Activated CD4-positive, alpha-beta memory T cell treated with anti-CD3 and anti-CD28 coated beads, Interleukin-2, amount 10 ng/mL, durations not matched to agents 7 days and 5 days (primary cell): Measurements from ENCODE around the gene CDKN2B-AS1. TPM values are rescaled to one million over a fixed set of nuclear protein-coding genes. Genes with fewer than 3 reads are reported as not detected.
A peak's percentile ranks its signal among the peaks of the same experiment; 100 is the strongest.

Source experiments
- CTCF ChIA-PET: fragments of 350-600 bp; sonication (Branson Sonifier 250); formaldehyde crosslinking; loops from one replicate; lab custom pipeline; 2021; ENCODE audit warnings: antibody characterized with exemption, inconsistent platforms; lab: Charles Lee
- POLR2A ChIA-PET: fragments of 350-600 bp; sonication (Branson Sonifier 250); formaldehyde crosslinking; loops from one replicate; lab custom pipeline; 2021; ENCODE audit warnings: antibody characterized with exemption; lab: Charles Lee
- DNase-seq: peaks from one replicate; pipeline ENCODE4 v3.0.0-alpha.2; 2020
- H3K27ac Mint-ChIP-seq: one replicate; pipeline ENCODE4 v1.8.0; 2021; ENCODE audit warnings: mild to moderate bottlenecking, mixed read lengths
- H3K27me3 Mint-ChIP-seq: one replicate; pipeline ENCODE4 v1.8.0; 2021; ENCODE audit warnings: mixed read lengths
- H3K36me3 Mint-ChIP-seq: one replicate; pipeline ENCODE4 v1.8.0; 2021; ENCODE audit warnings: low read depth, mixed read lengths
- H3K4me1 Mint-ChIP-seq: one replicate; pipeline ENCODE4 v1.8.0; 2021; ENCODE audit warnings: mixed read lengths
- H3K4me3 Mint-ChIP-seq: one replicate; pipeline ENCODE4 v1.8.0; 2021; ENCODE audit warnings: mild to moderate bottlenecking, mixed read lengths
- H3K9me3 Mint-ChIP-seq: one replicate; pipeline ENCODE4 v1.8.0; 2021; ENCODE audit warnings: mixed read lengths
- total RNA-seq, 2 experiments: library from RNA; stranded (reverse); gene quantifications; one replicate each; pipeline ENCODE4 v1.2.3, GENCODE V29; 2021

The CDKN2B-AS1 gene
- total RNA-seq, 2 experiments from 2014 or later: 2.6 TPM

DNA sequence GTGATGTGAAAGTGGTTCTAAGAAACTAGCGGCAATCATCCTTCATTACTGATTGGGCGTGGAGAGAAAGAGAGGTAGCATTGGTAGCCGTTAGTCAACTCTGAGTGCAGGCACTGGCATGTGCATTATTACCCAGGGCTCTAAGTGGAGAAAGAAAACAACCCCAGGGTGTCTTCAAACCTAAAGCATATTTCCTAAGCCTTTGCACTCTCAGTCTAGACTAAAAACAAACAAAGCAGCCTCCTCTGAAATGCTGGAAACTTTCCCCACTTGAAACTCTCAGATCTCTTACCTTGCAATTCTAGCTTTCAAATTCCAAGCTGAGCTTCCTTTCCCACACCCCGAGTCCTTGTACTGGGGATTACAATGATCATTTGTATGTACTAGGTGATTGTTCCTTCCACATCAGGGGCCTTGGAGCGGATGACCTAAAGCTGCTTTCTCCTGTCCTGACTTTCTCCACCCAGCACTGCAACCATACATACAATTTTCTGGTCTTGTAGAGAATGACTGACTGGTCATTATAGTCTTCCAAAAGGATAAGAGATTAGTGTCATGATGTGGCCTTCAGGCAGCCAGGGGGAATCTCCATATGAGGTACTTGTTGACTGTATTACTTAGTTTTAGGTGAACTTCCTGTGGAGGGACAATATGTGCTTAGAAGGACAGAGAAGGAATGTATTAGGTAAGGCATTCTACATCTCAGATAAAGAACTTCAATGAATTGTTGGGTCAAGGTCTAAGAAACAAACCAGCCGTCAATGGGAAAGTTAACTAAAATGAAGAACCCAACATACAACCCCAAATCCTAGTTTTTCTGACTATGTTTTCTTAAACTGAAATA lies 112.8 kb downstream of the CDKN2B-AS1 start:
- ChIA-PET CTCF (interaction anchor here (1.1 to 1.8 kb wide), 2 partner anchors 12 to 99 kb away, joined by 3 to 5 read pairs; no protein-coding TSS in a partner anchor), POLR2A (interaction anchor here (1.1 to 1.2 kb wide), 2 partner anchors 32 to 40 kb away, joined by 3 read pairs; no protein-coding TSS in a partner anchor)
- no peak overlapping the region for H3K27ac Mint-ChIP-seq
- H3K27me3 Mint-ChIP-seq: peaks cover 31% of the 10 kb centered on the region
- H3K9me3 Mint-ChIP-seq: no peaks in the 10 kb centered on the region
- H3K36me3 Mint-ChIP-seq: peaks cover 6% of the 10 kb centered on the region
- no peak overlapping the region for H3K4me3 Mint-ChIP-seq
- DNase-seq: no peak
- peaks cover 39% of the 10 kb centered on the region for H3K4me1 Mint-ChIP-seq

DNA sequence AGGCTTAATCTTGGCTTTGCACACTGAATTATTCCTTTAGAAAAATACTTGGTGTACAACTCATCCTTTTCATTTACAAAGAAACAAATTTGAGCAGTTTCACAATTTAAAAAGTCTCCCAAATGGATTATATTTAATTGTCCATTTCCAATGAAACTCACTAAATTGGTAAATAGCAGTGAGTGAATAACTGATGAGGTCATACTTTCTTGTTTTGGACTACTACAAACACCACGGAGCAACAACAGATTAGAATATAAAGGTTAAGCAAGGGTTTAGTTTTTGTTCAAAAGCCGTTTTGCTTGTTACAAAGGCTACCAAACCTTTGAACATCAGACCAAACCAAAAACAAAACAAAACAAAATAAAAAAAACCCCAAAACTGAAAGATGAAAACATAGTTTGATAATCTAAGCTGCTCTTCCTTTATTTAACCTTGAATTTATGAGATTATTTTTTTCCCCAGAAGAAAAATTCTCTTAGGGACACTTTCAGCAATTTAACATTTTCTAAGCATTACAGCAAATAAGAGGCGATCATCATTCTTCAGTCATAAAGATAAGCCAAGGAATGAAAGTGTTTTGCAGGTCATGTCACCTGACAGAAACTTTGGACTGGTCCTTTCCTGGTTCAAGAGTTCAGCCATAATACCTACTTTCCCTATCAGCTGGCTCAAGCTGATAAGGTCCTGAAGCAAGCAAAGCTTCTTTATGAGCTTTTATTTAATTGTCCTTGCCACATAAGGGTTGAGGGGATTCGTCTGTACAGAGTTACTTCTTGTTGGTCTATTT lies 114.2 kb downstream of the CDKN2B-AS1 start:
- H3K9me3 Mint-ChIP-seq: no peaks in the 10 kb centered on the region
- peaks cover 3% of the 10 kb centered on the region for H3K36me3 Mint-ChIP-seq
- H3K27ac Mint-ChIP-seq: no peak overlapping the region
- H3K4me1 Mint-ChIP-seq: peaks cover 29% of the 10 kb centered on the region
- DNase-seq: no peak
- peaks cover 41% of the 10 kb centered on the region for H3K27me3 Mint-ChIP-seq
- ChIA-PET CTCF (interaction anchor here (0.6 to 2.2 kb wide), 5 partner anchors 9 to 136 kb away, joined by 3 to 7 read pairs (median 6); partner anchors contain the start of gene CDKN2B), POLR2A (no interaction called here)
- H3K4me3 Mint-ChIP-seq: no peak overlapping the region

DNA sequence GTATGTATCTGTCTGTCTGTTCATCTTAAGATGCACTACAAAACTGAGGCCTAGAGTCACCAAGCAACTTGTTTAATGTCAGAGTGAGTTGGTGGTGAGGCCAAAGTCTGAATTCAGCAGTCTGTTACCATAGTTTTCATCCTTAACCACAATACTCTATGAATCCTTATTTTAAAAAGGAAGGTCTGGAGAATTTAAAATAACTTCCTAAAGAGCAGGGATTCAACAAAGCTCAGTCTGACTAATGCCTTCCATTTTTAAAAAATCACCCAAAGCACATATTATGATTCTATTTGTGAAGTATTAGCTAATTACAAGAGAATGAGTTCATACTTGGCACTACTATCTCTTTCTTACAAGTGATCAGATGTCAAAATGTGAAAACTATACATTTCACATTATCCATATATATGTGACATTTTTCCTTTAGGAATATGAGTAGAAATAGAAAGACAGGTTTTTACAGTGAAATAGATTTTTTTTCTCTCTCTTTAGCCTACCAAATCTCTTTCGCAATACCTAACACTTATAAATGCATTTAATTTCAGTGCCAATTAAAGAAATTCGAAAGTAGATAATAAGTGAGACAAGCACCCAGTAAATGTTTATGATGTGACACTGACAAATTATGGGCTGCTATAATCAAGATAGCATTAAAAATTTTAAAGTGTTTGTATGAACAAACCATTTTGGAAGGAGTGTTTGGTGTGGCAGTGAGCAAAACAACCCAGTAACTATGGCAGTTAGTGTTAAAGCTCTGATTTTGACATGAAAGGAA lies 116.8 kb downstream of the CDKN2B-AS1 start:
- H3K27ac Mint-ChIP-seq: no peak overlapping the region
- H3K4me1 Mint-ChIP-seq: peaks cover 8% of the 10 kb centered on the region
- no peaks in the 10 kb centered on the region for H3K9me3 Mint-ChIP-seq
- H3K36me3 Mint-ChIP-seq: peaks cover 3% of the 10 kb centered on the region
- H3K4me3 Mint-ChIP-seq: no peak overlapping the region
- H3K27me3 Mint-ChIP-seq: peaks cover 58% of the 10 kb centered on the region
- DNase-seq: no peak
- CTCF ChIA-PET: interaction anchor here (1.2 kb wide), 1 partner anchor 8 kb away, joined by 3 read pairs; no protein-coding TSS in a partner anchor
- POLR2A ChIA-PET: no interaction called here

DNA sequence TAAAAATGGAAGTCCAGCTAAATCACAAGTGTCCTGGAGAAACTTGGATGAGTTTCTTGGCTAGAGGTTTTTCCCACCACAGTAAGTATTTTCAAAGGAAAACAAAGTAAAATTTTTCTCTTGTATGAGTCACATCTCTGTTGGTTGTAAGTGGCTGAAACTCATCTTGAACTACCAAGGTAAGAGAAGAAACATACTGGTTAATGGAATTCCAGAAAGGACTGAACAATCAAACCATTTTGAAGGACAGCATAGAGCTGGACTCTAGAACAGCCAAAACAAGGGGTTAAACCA lies 117.3 kb downstream of the CDKN2B-AS1 start:
- H3K4me3 Mint-ChIP-seq: no peak overlapping the region
- H3K4me1 Mint-ChIP-seq: peaks cover 6% of the 10 kb centered on the region
- H3K27me3 Mint-ChIP-seq: peaks cover 60% of the 10 kb centered on the region
- no peak overlapping the region for H3K27ac Mint-ChIP-seq
- peaks cover 3% of the 10 kb centered on the region for H3K36me3 Mint-ChIP-seq
- CTCF ChIA-PET: interaction anchor here (1.2 kb wide), 1 partner anchor 8 kb away, joined by 3 read pairs; no protein-coding TSS in a partner anchor
- no peaks in the 10 kb centered on the region for H3K9me3 Mint-ChIP-seq
- no peak for DNase-seq
- POLR2A ChIA-PET: no interaction called here

DNA sequence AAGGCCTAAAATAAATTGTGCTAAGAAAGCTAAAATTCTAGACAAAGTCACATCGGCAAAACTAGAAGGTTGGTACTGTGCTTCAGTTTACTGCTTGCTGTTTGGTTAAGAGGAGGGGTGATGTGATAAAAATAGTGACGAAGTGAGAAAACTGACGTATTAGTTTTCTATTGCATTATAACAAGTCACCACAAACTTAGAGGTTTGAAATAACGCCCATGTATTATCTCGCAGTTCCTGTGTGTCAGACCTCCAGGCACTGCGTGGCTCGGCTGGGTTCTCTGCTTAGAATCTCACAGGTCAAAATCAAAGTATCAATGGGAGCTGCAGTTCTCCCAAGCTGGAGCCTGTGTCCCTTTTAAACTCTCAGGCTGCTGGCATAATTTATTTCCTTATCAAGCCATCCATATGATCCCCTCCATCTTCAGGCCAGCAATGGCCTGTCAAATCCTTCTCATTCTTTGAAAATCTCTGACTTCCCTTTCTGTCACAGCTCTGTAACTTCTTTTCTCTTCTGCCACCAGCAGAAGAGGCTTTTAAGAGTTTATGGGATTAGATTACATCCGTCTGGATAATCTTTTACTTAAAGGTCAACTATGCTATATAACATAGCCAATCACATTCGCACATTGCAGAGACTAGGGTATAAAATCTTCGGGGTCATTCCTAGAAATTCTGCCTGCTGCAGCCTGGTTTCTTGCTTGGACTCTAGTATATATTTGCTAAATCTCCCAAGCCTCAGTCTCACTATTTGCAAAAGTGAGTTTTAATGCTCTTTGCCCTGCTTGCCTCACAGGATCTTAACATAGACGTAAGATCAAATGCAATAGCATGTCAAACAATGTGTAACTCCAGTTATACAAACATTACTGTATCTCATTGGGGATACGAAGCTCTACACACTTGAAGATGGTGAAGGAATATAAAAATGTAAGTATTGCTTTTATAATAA lies 118.6 kb downstream of the CDKN2B-AS1 start:
- Mint-ChIP-seq H3K4me1 (peaks cover 4% of the 10 kb centered on the region), H3K36me3 (peaks cover 3% of the 10 kb centered on the region), H3K27me3 (peaks cover 55% of the 10 kb centered on the region), H3K4me3 (no peak overlapping the region), H3K27ac (no peak overlapping the region), H3K9me3 (no peaks in the 10 kb centered on the region)
- CTCF ChIA-PET: no interaction called here
- POLR2A ChIA-PET: no interaction called here
- DNase-seq: no peak

DNA sequence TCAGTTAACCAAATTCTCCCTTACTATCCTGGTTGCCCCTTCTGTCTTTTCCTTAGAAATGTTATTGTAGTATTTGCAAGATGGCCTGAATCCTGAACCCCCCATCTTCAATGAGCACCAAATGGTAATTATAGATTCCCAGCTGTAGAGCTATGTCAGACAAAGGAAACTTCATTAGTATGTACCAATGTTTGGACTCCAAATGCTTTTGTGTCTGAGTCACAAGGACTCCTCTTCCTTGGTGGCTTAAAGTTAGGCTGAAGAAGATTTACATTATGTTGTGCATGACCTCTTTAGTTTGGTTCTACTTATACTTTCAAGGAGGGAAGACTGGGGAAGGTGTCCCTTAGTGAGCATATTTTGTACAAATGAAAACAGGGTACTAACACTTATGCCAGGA lies 120.4 kb downstream of the CDKN2B-AS1 start:
- no peak overlapping the region for H3K4me3 Mint-ChIP-seq
- peaks cover 46% of the 10 kb centered on the region for H3K27me3 Mint-ChIP-seq
- H3K27ac Mint-ChIP-seq: no peak overlapping the region
- CTCF ChIA-PET: no interaction called here
- POLR2A ChIA-PET: no interaction called here
- peaks cover 3% of the 10 kb centered on the region for H3K36me3 Mint-ChIP-seq
- H3K9me3 Mint-ChIP-seq: no peaks in the 10 kb centered on the region
- DNase-seq: no peak
- peaks cover 16% of the 10 kb centered on the region for H3K4me1 Mint-ChIP-seq

DNA sequence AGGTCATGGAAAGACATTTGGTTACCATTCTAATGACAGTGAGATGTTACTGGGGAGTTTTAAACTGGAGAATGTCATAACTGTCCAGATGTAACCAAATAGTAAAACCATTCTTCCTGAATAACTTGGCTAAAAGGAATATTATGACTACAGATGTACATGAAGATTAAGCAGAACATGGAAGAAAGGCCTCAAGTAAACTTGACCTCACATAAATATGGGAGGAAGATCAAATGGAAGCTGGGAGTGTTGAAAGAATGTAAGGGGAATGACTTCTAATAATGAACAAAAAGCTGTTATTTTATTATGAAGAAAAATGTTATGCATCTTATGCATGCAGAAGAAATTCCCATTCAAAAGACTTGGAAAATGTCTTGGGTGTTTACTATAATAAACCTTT lies 122.2 kb downstream of the CDKN2B-AS1 start:
- H3K36me3 Mint-ChIP-seq: peaks cover 3% of the 10 kb centered on the region
- no peaks in the 10 kb centered on the region for H3K9me3 Mint-ChIP-seq
- H3K27me3 Mint-ChIP-seq: peaks cover 53% of the 10 kb centered on the region
- no peak overlapping the region for H3K27ac Mint-ChIP-seq
- CTCF ChIA-PET: interaction anchor here (0.9 to 5.9 kb wide), 5 partner anchors 8 to 303 kb away, joined by 3 to 60 read pairs (median 16); partner anchors contain the start of gene CDKN2B
- POLR2A ChIA-PET: interaction anchor here (1.1 to 1.5 kb wide), 4 partner anchors 12 to 75 kb away, joined by 3 to 7 read pairs (median 4); no protein-coding TSS in a partner anchor
- no peak overlapping the region for H3K4me3 Mint-ChIP-seq
- no peak for DNase-seq
- H3K4me1 Mint-ChIP-seq: peaks cover 19% of the 10 kb centered on the region

DNA sequence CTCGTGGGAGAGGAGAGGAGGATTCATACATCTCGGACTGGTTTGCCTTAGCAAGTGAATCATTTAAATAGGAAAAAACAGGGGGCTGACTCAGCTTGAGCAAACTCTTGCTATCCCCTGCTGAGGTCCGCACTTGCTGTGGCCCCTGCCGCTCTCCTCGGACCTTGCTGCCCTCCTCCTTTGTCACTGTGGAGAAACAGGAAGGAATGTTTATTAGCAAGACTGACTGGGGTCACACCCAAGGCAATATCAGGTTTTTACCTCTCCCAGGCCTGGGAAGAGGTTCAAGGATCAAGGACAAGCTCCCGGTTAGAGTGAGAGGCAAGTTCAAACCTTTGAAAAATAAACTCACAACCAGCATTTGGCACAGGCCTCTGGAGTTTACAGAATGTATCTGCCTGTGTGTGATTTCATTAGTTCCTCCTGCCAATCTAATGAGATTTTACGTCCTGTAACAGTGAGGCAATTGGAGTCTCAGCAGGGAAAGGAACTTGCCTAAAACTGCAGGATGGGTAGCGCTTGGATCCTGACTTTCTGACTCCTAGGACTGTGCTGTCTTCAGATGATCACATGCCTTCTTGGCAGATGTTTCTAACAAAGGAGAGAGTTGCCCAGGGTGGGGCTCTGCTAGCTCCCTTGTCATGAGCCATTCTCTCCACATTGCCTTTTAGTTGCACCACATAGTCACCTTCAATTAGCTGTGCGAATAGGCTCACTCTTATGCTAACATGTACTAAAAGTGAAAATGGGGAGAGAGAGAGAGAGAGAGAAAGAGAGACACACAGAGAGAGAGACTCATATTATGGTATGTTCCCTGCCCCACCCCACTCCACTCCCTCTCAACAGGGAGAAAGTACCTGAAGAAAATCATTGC lies 123.2 kb downstream of the CDKN2B-AS1 start:
- DNase-seq: no peak
- no peaks in the 10 kb centered on the region for H3K9me3 Mint-ChIP-seq
- peaks cover 19% of the 10 kb centered on the region for H3K4me1 Mint-ChIP-seq
- no peak overlapping the region for H3K4me3 Mint-ChIP-seq
- no peak overlapping the region for H3K27ac Mint-ChIP-seq
- CTCF ChIA-PET: interaction anchor here (1.1 to 5.9 kb wide), 11 partner anchors 9 to 304 kb away, joined by 3 to 60 read pairs (median 11); partner anchors contain the start of gene CDKN2B
- POLR2A ChIA-PET: interaction anchor here (0.7 to 2.1 kb wide), 8 partner anchors 13 to 123 kb away, joined by 3 to 11 read pairs (median 4); partner anchors contain the start of genes CDKN2A and CDKN2B-AS1
- no peaks in the 10 kb centered on the region for H3K36me3 Mint-ChIP-seq
- peaks cover 54% of the 10 kb centered on the region for H3K27me3 Mint-ChIP-seq

DNA sequence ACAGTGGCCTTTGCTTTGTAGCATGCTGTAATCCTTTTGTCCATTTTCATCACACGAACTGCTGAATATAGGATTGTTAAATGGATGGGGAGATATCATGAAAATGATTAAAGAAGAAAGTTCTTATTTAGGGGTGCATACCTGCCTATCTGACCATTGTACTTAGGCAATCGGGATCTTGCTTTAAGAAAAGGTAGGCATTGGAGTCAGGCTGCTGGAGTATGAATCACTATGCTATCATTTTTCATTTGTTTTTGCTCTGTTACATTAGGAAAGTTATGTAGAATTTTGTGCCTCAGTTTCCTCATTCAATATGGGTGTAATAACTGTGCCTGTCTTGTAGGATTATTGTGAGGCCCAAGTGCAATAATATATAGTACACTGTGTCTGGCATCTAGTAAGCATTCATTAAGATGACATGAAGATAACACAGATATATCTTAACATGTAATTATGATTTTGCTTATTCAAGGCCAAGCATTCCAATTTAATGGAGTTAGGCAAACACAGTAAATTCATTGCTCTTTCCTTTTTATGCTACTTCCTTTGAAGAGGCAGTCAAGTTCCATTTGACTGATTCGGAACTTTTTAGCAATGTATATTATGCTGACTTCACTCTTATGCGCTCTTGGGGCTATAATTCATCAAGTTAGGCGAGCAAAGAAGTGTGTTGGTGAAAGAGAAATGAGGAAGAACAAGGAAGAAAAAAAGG lies 124.4 kb downstream of the CDKN2B-AS1 start:
- H3K4me3 Mint-ChIP-seq: no peak overlapping the region
- H3K36me3 Mint-ChIP-seq: no peaks in the 10 kb centered on the region
- CTCF ChIA-PET: interaction anchor here (0.6 to 5.9 kb wide), 26 partner anchors 8 to 478 kb away, joined by 3 to 60 read pairs (median 6); partner anchors contain the start of gene CDKN2B
- H3K4me1 Mint-ChIP-seq: peaks cover 19% of the 10 kb centered on the region
- no peak for DNase-seq
- H3K9me3 Mint-ChIP-seq: no peaks in the 10 kb centered on the region
- peaks cover 54% of the 10 kb centered on the region for H3K27me3 Mint-ChIP-seq
- POLR2A ChIA-PET: interaction anchor here (1.6 to 2.5 kb wide), 4 partner anchors 53 to 132 kb away, joined by 5 to 13 read pairs (median 9); partner anchors contain the start of genes CDKN2A, CDKN2B and CDKN2B-AS1
- H3K27ac Mint-ChIP-seq: no peak overlapping the region

DNA sequence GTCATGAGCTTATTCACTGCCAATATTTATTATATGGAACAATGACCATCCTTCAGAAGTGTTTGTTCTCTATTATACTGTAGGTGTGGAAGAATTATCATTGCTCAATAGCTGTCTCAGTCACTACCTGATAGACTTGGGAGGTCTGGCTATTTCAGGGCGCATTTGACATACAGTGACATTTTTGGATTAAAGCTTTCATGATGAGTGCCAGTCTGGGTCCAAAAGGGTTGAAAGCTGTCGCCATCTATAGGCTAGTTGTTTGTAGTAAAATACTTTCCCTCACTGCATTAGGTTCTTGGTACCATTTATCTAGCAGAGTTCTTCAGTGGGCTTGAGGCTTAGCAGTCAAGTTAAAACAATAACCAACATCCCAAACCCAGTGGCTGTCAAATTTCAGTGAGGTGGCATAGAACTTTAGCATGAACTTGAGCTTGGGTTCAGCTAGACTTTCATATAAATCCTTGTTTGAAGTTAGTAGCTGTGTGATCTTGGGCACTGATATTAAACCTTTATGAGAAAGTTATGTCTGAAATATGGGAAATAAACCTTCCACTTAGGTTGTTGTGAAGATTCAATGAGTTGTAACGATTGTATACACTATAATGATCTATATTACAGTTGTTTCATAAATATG lies 125.0 kb downstream of the CDKN2B-AS1 start:
- H3K27me3 Mint-ChIP-seq: peaks cover 48% of the 10 kb centered on the region
- peak; percentile 27 for DNase-seq

More for the DNA sequence above, 125.0 kb downstream of the CDKN2B-AS1 start:
- ChIA-PET CTCF (interaction anchor here (0.6 to 5.9 kb wide), 27 partner anchors 8 to 479 kb away, joined by 3 to 60 read pairs (median 6); partner anchors contain the start of gene CDKN2B), POLR2A (interaction anchor here (1.1 to 2.5 kb wide), 5 partner anchors 54 to 133 kb away, joined by 3 to 13 read pairs (median 7); partner anchors contain the start of genes CDKN2A, CDKN2B and CDKN2B-AS1)
- no peaks in the 10 kb centered on the region for H3K36me3 Mint-ChIP-seq
- no peak overlapping the region for H3K4me3 Mint-ChIP-seq
- no peak overlapping the region for H3K27ac Mint-ChIP-seq
- H3K4me1 Mint-ChIP-seq: peaks cover 19% of the 10 kb centered on the region
- H3K9me3 Mint-ChIP-seq: no peaks in the 10 kb centered on the region
